K562 (cell line): ENCODE measurements around the gene SLC20A1. TPM values are rescaled to one million over a fixed set of nuclear protein-coding genes. Genes with fewer than 3 reads are reported as not detected.

Experiments
- C11orf30 ChIP-seq: fragments of 450-650 bp; IDR thresholded peaks from 2 replicates; pipeline ENCODE4 v1.6.1; 2016; ENCODE audit warnings: low read depth, mild to moderate bottlenecking
- CEBPG ChIP-seq, 3 experiments: fragments of 200-800 bp in 1 of 3; sonication (Bioruptor generic) in 1 of 3; sonication (generic) in 1 of 3; formaldehyde crosslinking in 1 of 3; IDR thresholded peaks in 2 of 3; conservative IDR thresholded peaks in 1 of 3; 2 replicates each; pipeline versions ENCODE4 v1.6.1 to v1.8.0; 2016 to 2022; ENCODE audit warnings: missing compliant biosample characterization in 2 of 3, missing genetic modification characterization in 2 of 3, mild to moderate bottlenecking in 1 of 3, missing genetic modification reagents in 1 of 3
- DACH1 ChIP-seq: fragments of 450-650 bp; IDR thresholded peaks from 2 replicates; pipeline ENCODE4 v1.6.1; 2018; ENCODE audit not compliant: partially characterized antibody
- FOXK2 ChIP-seq, 2 experiments: fragments of 450-650 bp; IDR thresholded peaks in 1 of 2; conservative IDR thresholded peaks in 1 of 2; 2 replicates each; pipeline ENCODE4 v1.6.1; 2016; ENCODE audit warnings: low read depth in 2 of 2, mild to moderate bottlenecking in 1 of 2
- JUND ChIP-seq, 2 experiments: IDR thresholded peaks; 2 replicates in 1 of 2; 3 replicates in 1 of 2; pipeline ENCODE4 v1.6.1; 2011; ENCODE audit warnings: borderline replicate concordance in 2 of 2, low read depth in 2 of 2, low read length in 2 of 2, improper control_type of control experiment in 1 of 2, missing biosample characterization in 1 of 2, missing genetic modification characterization in 1 of 2, missing genetic modification reagents in 1 of 2
- KAT7 ChIP-seq: sonication (generic); formaldehyde crosslinking; IDR thresholded peaks from 2 replicates; pipeline ENCODE4 v1.8.0; 2022; ENCODE audit warnings: missing genetic modification reagents, mild to moderate bottlenecking, borderline replicate concordance
- NFE2L1 ChIP-seq: fragments of 450-650 bp; IDR thresholded peaks from 2 replicates; pipeline ENCODE4 v1.6.1; 2016; ENCODE audit warnings: missing genetic modification characterization, low read depth, mild to moderate bottlenecking, missing compliant biosample characterization, moderate library complexity, borderline replicate concordance
- PBX2 ChIP-seq, 2 experiments: IDR thresholded peaks in 1 of 2; conservative IDR thresholded peaks in 1 of 2; 2 replicates each; pipeline ENCODE4 v1.6.1; 2016; ENCODE audit warnings: low read depth in 2 of 2, mild to moderate bottlenecking in 1 of 2, missing compliant biosample characterization in 1 of 2, missing genetic modification characterization in 1 of 2, moderate library complexity in 1 of 2
- PHB ChIP-seq: fragments of 250-450 bp; sonication (Bioruptor Pico); IDR thresholded peaks from 2 replicates; pipeline ENCODE4 v1.5.0; 2021
- PHF8 ChIP-seq: fragments of 200-600 bp; sonication (generic); IDR thresholded peaks from 2 replicates; pipeline ENCODE4 v1.6.1; 2012; ENCODE audit warnings: mixed run types, mild to moderate bottlenecking, inconsistent platforms, low read length, moderate library complexity, borderline replicate concordance
- SIX5 ChIP-seq, 2 experiments: IDR thresholded peaks; 2 replicates each; pipeline ENCODE4 v1.6.1; 2011; ENCODE audit warnings: low read length in 2 of 2, borderline replicate concordance in 1 of 2, low read depth in 1 of 2, mild to moderate bottlenecking in 1 of 2, moderate library complexity in 1 of 2; ENCODE audit not compliant: insufficient read depth in 1 of 2
- STAT6 ChIP-seq: sonication (generic); formaldehyde crosslinking; IDR thresholded peaks from 2 replicates; pipeline ENCODE4 v1.8.1; 2023; ENCODE audit warnings: mild to moderate bottlenecking, missing genetic modification reagents
- TAL1 ChIP-seq: fragments of 450-650 bp; IDR thresholded peaks from 2 replicates; pipeline ENCODE4 v1.6.1; 2016; ENCODE audit warnings: mild to moderate bottlenecking
- TEAD4 ChIP-seq, 2 experiments: sonication (generic) in 1 of 2; formaldehyde crosslinking in 1 of 2; IDR thresholded peaks; 2 replicates each; pipeline versions ENCODE4 v1.6.1 to v1.8.0; 2012 to 2022; ENCODE audit warnings: borderline replicate concordance in 1 of 2, inconsistent platforms in 1 of 2, low read length in 1 of 2, mild to moderate bottlenecking in 1 of 2, missing genetic modification reagents in 1 of 2
- ZKSCAN1 ChIP-seq: fragments of 150-350 bp; IDR thresholded peaks from 2 replicates; pipeline ENCODE4 v1.6.1; 2016; ENCODE audit warnings: low read depth, low read length
- ZNF3 ChIP-seq: fragments of 250-450 bp; sonication (Bioruptor Pico); IDR thresholded peaks from 2 replicates; pipeline ENCODE4 v1.5.0; 2021; ENCODE audit warnings: mild to moderate bottlenecking, moderate library complexity
- ZNF347 ChIP-seq: fragments of 450-650 bp; formaldehyde crosslinking; IDR thresholded peaks from 2 replicates; pipeline ENCODE4 v1.4.0; 2020; ENCODE audit warnings: low read depth, mild to moderate bottlenecking, moderate library complexity
- ZNF75A ChIP-seq: fragments of 450-650 bp; formaldehyde crosslinking; IDR thresholded peaks from 2 replicates; pipeline ENCODE4 v1.4.0; 2020; ENCODE audit warnings: mild to moderate bottlenecking
- ZNF780A ChIP-seq: fragments of 250-450 bp; sonication (Bioruptor Pico); IDR thresholded peaks from 2 replicates; pipeline ENCODE4 v1.5.0; 2021; ENCODE audit warnings: mild to moderate bottlenecking
- polyA plus RNA-seq, 8 experiments: library from polyadenylated mRNA; depleted of rRNA in 4 of 8; stranded (reverse) in 5 of 8; unstranded in 3 of 8; fragments of >200 nt; fragmentation: Nextera tagmentation in 2 of 8; fragmentation: Illumina TruSeq in 1 of 8; extraction: Ambion mirVana in 2 of 8; extraction: Trizol in 1 of 8; gene quantifications; 2 replicates each; pipeline versions ENCODE4 v1.2.1 to v1.2.3, GENCODE V29; 2011 to 2014; ENCODE audit warnings: inconsistent platforms in 1 of 8, missing spikeins in 1 of 8
- total RNA-seq, 7 experiments: library from RNA; depleted of rRNA in 6 of 7; stranded (reverse); fragments of >200 nt in 6 of 7; fragmentation: Illumina TruSeq in 2 of 7; extraction: Trizol in 2 of 7; gene quantifications; 2 replicates each; pipeline versions ENCODE4 v1.2.1 to v1.2.3, GENCODE V29; 2011 to 2021; ENCODE audit warnings: low replicate concordance in 1 of 7
- TF ChIP-seq, protein P1 (sequence below): fragments of 450-650 bp; conservative IDR thresholded peaks from 2 replicates; pipeline ENCODE4 v1.6.1; 2016; ENCODE audit warnings: missing genetic modification characterization, low read depth, mild to moderate bottlenecking, control low read depth, missing compliant biosample characterization

The SLC20A1 gene
- total and polyA plus RNA-seq, 9 of the 15 experiments (the other 6 are each of a cell fraction or from before 2014, with no cell fraction given), result 53.8 to 150 (median 74.7) TPM

- TF ChIP-seq PBX2 (CRISPR knock-in tag; IDR thresholded peaks at IDR 0.05; ENCODE audit: low read depth), result peak; percentile 55; the same call in 1 of the 2 replicates
- peak; percentile 91 for TF ChIP-seq PBX2 (tag; conservative IDR thresholded peaks at IDR 0.05; ENCODE audit: low read depth)
- peak; percentile 70 for TF ChIP-seq TAL1
- TF ChIP-seq NFE2L1 (tag), result no peak
- no peak for TF ChIP-seq ZNF75A (CRISPR knock-in tag)
- no peak for TF ChIP-seq DACH1
- no peak for TF ChIP-seq ZNF3 (CRISPR knock-in tag)
- TF ChIP-seq C11orf30, result peak; percentile 24; the same call in 1 of the 2 replicates
- no peak for TF ChIP-seq CEBPG (CRISPR knock-in tag; IDR thresholded peaks at IDR 0.05)
- no peak for TF ChIP-seq CEBPG (tag; conservative IDR thresholded peaks at IDR 0.05 in 1 of 2, IDR thresholded peaks at IDR 0.05 in 1 of 2)
- TF ChIP-seq ZNF347 (CRISPR knock-in tag), result no peak
- TF ChIP-seq TEAD4 (IDR thresholded peaks at IDR 0.05; ENCODE audit: low read length), result peak; percentile 78
- TF ChIP-seq TEAD4 (CRISPR knock-in tag; IDR thresholded peaks at IDR 0.05; ENCODE audit: borderline replicate concordance), result no peak
- TF ChIP-seq JUND (IDR thresholded peaks at IDR 0.05; ENCODE audit: borderline replicate concordance, low read depth, low read length), result peak; percentile 53; the same call in 1 of the 2 replicates
- TF ChIP-seq JUND (tag; IDR thresholded peaks at IDR 0.05; ENCODE audit: borderline replicate concordance, low read depth, low read length), result no peak
- TF ChIP-seq ZNF780A, result no peak
- no peak for TF ChIP-seq ZKSCAN1
- TF ChIP-seq SIX5 (IDR thresholded peaks at IDR 0.05; ENCODE audit: borderline replicate concordance in 1 of 2, insufficient read depth in 1 of 2, low read depth in 1 of 2, low read length in 2 of 2), result no peak
- TF ChIP-seq PHB (CRISPR knock-in tag), result no peak
- TF ChIP-seq PHF8, result no peak
- no peak for TF ChIP-seq KAT7
- TF ChIP-seq STAT6 (CRISPR knock-in tag), result no peak
- TF ChIP-seq, protein P1, sequence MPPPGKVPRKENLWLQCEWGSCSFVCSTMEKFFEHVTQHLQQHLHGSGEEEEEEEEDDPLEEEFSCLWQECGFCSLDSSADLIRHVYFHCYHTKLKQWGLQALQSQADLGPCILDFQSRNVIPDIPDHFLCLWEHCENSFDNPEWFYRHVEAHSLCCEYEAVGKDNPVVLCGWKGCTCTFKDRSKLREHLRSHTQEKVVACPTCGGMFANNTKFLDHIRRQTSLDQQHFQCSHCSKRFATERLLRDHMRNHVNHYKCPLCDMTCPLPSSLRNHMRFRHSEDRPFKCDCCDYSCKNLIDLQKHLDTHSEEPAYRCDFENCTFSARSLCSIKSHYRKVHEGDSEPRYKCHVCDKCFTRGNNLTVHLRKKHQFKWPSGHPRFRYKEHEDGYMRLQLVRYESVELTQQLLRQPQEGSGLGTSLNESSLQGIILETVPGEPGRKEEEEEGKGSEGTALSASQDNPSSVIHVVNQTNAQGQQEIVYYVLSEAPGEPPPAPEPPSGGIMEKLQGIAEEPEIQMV, result no peak
- no peak for TF ChIP-seq FOXK2 (conservative IDR thresholded peaks at IDR 0.05 in 1 of 2, IDR thresholded peaks at IDR 0.05 in 1 of 2; ENCODE audit: low read depth in 2 of 2)
Observed at GRCh38 chr2:112666761-112667122, 21.0 kb downstream of the SLC20A1 start (continued).
